ENCODE data around the gene DYNC2I2.
A peak's percentile ranks its signal among the peaks of the same experiment; 100 is the strongest.

GRCh38 chr9:128702445-128702948 lies 45.9 kb upstream of the DYNC2I2 start, which contains the start of gene PKN3:
- TF ChIP-seq, protein P1, sequence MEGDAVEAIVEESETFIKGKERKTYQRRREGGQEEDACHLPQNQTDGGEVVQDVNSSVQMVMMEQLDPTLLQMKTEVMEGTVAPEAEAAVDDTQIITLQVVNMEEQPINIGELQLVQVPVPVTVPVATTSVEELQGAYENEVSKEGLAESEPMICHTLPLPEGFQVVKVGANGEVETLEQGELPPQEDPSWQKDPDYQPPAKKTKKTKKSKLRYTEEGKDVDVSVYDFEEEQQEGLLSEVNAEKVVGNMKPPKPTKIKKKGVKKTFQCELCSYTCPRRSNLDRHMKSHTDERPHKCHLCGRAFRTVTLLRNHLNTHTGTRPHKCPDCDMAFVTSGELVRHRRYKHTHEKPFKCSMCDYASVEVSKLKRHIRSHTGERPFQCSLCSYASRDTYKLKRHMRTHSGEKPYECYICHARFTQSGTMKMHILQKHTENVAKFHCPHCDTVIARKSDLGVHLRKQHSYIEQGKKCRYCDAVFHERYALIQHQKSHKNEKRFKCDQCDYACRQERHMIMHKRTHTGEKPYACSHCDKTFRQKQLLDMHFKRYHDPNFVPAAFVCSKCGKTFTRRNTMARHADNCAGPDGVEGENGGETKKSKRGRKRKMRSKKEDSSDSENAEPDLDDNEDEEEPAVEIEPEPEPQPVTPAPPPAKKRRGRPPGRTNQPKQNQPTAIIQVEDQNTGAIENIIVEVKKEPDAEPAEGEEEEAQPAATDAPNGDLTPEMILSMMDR (IDR thresholded peaks at IDR 0.05) = peak; percentile 98
- no peak for TF ChIP-seq ZFX (IDR thresholded peaks at IDR 0.05; ENCODE audit: borderline replicate concordance)
